Colonic mucosa (tissue), 4 donors: ENCODE measurements around the gene MTUS2. TPM values are rescaled to one million over a fixed set of nuclear protein-coding genes. Genes with fewer than 3 reads are reported as not detected.

ENCODE experiments used
- DNase-seq: peaks from one replicate; pipeline ENCODE4 v3.0.0-alpha.2; 2020
- H3K27ac ChIP-seq: fragments of 200-600 bp; one replicate; pipeline ENCODE4 v1.8.0; 2021
- H3K27me3 ChIP-seq: fragments of 200-600 bp; one replicate; pipeline ENCODE4 v1.8.0; 2021
- H3K36me3 ChIP-seq: fragments of 200-600 bp; one replicate; pipeline ENCODE4 v1.8.0; 2021
- H3K4me1 ChIP-seq: fragments of 200-600 bp; one replicate; pipeline ENCODE4 v1.8.0; 2021; ENCODE audit warnings: mild to moderate bottlenecking
- H3K4me3 ChIP-seq: fragments of 200-600 bp; one replicate; pipeline ENCODE4 v1.8.0; 2021
- H3K9ac ChIP-seq, 2 donors: one replicate each; pipeline ENCODE4 v1.7.0; 2013; ENCODE audit warnings: control low read depth in 2 of 2, low read depth in 2 of 2, low read length in 2 of 2
- H3K9me3 ChIP-seq: fragments of 200-600 bp; one replicate; pipeline ENCODE4 v1.8.0; 2021
- CTCF ChIP-seq: fragments of 200-600 bp; IDR thresholded peaks from one replicate; pipeline ENCODE4 v1.8.0; 2022; ENCODE audit warnings: antibody characterized with exemption, mild to moderate bottlenecking
- intact Hi-C: fragments of 100-400 bp; cut with DNase I; formaldehyde crosslinking; loops from one replicate; pipeline ENCODE4 v1.14.1; 2022
- total RNA-seq, 2 donors: library from RNA; stranded (reverse); fragmentation: NEBNext Ultra II Directional in 1 of 2; extraction: Animal tissue kit (Norgen Biotek cat#: 25700) in 1 of 2; gene quantifications; one replicate each; pipeline ENCODE4 v1.2.1, GENCODE V29; 2021
- donor health status: healthy.
- donor health status: DM: no; HTN: no; CAD: no.
- donor health status: DM: no; HTN: no; CAD: no.

MTUS2 gene
- total RNA-seq, 2 donors from 2014 or later = 0.11 to 0.40 TPM

- intact Hi-C loops = no loop called here
Measured at GRCh38 chr13:29162638-29163235, 342.6 kb downstream of the MTUS2 start.

GRCh38 chr13:29164116-29164515 lies 344.0 kb downstream of the MTUS2 start:
- intact Hi-C loops = no loop called here
- H3K36me3 ChIP-seq = no peaks in the 10 kb centered on the region

More at GRCh38 chr13:29162638-29163235, 342.6 kb downstream of the MTUS2 start:
- Histone ChIP-seq H3K36me3 (no peaks in the 10 kb centered on the region), H3K4me1 (no peaks in the 10 kb centered on the region), H3K4me3 (no peak overlapping the region), H3K27ac (no peak overlapping the region), H3K9me3 (no peaks in the 10 kb centered on the region), H3K9ac (no peak overlapping the region), H3K27me3 (no peaks in the 10 kb centered on the region)
- DNase-seq = no peak
- TF ChIP-seq CTCF = no peak

GRCh38 chr13:29165216-29165615 lies 345.1 kb downstream of the MTUS2 start:
- H3K4me3 ChIP-seq = no peak overlapping the region
- intact Hi-C loops = no loop called here

More at GRCh38 chr13:29164116-29164515, 344.0 kb downstream of the MTUS2 start:
- DNase-seq = no peak
- H3K9me3 ChIP-seq = no peaks in the 10 kb centered on the region
- H3K4me3 ChIP-seq = no peak overlapping the region
- H3K27me3 ChIP-seq = no peaks in the 10 kb centered on the region
- no peak overlapping the region for H3K9ac ChIP-seq
- no peak for TF ChIP-seq CTCF
- H3K27ac ChIP-seq = no peak overlapping the region
- H3K4me1 ChIP-seq = no peaks in the 10 kb centered on the region

GRCh38 chr13:29165840-29166239 lies 345.7 kb downstream of the MTUS2 start:
- Histone ChIP-seq H3K27me3 (no peaks in the 10 kb centered on the region), H3K4me3 (no peak overlapping the region), H3K27ac (no peak overlapping the region), H3K4me1 (no peaks in the 10 kb centered on the region), H3K36me3 (no peaks in the 10 kb centered on the region), H3K9ac (no peak overlapping the region), H3K9me3 (no peaks in the 10 kb centered on the region)
- intact Hi-C loops = no loop called here
- TF ChIP-seq CTCF = no peak
- no peak for DNase-seq

More at GRCh38 chr13:29165216-29165615, 345.1 kb downstream of the MTUS2 start:
- H3K36me3 ChIP-seq = no peaks in the 10 kb centered on the region
- DNase-seq = no peak
- H3K9me3 ChIP-seq = no peaks in the 10 kb centered on the region
- H3K4me1 ChIP-seq = no peaks in the 10 kb centered on the region
- no peak overlapping the region for H3K27ac ChIP-seq
- no peak for TF ChIP-seq CTCF
- no peaks in the 10 kb centered on the region for H3K27me3 ChIP-seq
- no peak overlapping the region for H3K9ac ChIP-seq

- H3K9me3 ChIP-seq = no peaks in the 10 kb centered on the region
- no peak overlapping the region for H3K4me3 ChIP-seq
- TF ChIP-seq CTCF = no peak
- DNase-seq = no peak
- H3K27me3 ChIP-seq = no peaks in the 10 kb centered on the region
- H3K4me1 ChIP-seq = no peaks in the 10 kb centered on the region
- no peak overlapping the region for H3K9ac ChIP-seq
- intact Hi-C loops = no loop called here
- no peak overlapping the region for H3K27ac ChIP-seq
- no peaks in the 10 kb centered on the region for H3K36me3 ChIP-seq
Measured at GRCh38 chr13:29170436-29171082, 350.4 kb downstream of the MTUS2 start.
